Germinal center (tissue), 1 donor: Measurements from ENCODE around the gene ATAD2B.

ENCODE experiments used
- DNase-seq: peaks from one replicate; pipeline ENCODE4 v3.0.0; 2012; ENCODE audit warnings: mixed read lengths, low spot score

Gene ATAD2B

DNA sequence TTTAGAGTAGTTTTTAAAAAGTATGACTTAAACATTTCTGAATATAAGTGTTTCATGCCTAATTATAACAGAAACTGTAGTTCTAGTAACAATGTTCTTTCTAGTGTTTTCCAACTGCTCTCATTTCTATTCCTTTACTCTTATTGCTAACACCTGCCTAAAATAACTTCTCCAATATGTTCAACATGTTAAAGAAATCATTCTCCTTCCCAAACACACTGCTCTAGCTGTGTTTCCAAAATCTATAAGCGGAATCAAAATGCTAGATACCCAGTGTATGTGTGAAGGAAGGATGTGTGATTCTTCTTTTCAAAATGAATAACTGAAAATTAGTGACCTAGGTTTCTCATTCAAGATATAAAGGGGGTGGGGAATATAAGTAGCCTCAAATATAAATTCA lies 89.1 kb downstream of the ATAD2B start:
- no peak for DNase-seq

DNA sequence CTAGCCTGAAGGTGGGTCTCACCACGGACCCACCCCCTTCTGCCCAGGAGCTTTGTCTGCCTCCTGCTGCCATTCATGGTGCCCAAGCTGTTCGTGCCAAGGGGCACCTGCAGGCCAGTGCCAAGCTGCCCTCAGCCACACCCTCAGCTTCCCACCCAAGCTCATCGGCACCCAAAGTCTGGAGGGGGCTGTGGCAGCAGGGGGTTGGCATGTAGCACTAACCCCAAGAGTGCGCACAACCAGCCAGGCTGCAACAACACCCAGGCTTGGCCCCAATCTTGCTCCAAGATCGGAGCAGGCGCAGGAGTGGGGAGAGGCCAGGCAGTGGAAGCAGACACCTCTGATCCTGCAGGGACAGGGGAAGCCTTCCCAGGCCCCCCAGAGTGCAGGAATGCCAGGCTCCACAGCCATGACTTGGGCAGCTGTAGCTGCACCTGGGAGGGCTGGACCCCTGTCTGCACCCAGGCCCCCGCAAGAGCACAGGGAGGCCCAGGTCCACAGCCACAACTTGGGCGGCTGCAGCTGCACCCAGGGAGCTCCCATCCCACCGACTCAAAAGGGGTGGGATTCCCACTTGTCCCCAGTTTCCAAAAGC lies 89.9 kb downstream of the ATAD2B start:
- DNase-seq: no peak

DNA sequence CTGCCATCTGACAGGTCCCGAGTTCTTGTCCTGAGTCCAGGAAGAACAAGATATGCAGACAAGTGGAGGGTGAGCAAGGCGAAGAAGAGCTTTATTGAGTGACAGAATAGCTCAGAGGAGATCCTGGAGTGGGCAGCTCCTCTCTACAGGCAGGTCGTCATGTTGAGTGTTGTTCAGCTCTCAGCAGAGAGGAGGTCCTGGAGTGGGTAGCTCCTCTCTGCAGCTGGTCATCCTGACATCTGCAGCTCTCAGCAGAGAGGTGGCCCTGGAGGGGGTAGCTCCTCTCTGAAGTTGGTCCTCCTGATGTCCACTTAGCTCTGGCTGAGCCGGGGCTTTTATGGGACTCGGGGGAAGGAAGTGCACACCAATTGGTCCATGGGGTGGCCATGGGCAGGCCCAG lies 90.4 kb downstream of the ATAD2B start:
- no peak for DNase-seq

DNA sequence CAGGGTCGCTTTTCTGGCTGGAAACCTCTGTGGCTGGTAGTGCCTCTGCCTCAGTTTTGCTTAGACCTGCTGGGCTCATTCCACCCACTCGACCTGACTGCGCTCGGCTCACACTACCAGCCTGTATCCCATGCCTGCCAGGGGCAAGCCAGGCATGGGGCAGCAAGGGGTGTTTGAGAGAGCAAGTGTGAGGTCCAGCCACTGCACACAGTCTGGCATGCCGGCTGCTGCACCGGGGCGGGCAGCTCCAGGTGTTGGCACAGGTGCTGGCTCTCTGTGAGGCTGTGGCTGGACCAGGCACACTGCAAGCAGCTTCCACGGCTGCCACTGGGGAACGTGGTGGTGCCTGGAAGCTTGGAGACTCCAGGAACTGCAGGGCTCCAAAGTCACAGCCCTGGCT lies 90.9 kb downstream of the ATAD2B start:
- DNase-seq: no peak

DNA sequence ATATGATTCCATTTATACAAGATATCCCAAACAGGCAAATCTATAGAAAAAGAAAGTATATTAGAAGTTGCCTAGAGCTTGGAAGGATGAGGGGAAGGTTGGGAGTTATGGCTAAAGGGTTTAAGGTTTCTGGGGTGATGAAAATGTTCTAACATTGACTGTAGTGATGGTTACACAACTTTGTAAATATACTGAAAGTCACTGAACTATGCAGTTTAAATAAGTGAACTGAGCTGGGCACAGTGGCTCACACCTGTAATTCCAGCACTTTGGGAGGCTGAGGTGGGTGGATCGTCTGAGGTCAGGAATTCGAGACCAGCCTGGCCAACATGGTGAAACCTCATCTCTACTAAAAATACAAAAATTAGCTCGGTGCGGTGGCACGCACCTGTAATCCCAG lies 91.5 kb downstream of the ATAD2B start:
- no peak for DNase-seq

DNA sequence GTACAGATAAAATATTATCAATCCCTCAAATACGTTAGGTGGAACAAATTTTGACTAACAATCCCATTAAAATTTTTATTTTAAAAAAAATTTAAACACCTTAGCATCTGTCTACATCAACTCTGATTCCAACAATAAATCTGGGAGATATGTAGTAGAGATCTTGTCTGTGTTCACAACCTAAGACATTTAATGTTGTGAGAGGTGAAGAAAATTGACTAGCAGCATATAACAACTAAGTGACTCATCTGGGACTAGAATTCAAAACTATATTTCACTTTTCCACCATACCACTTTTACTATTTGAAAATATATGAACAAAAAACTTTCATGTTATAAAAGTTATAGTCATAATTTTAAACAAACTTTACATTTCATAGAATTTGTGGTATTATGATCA lies 97.9 kb downstream of the ATAD2B start:
- DNase-seq: no peak

DNA sequence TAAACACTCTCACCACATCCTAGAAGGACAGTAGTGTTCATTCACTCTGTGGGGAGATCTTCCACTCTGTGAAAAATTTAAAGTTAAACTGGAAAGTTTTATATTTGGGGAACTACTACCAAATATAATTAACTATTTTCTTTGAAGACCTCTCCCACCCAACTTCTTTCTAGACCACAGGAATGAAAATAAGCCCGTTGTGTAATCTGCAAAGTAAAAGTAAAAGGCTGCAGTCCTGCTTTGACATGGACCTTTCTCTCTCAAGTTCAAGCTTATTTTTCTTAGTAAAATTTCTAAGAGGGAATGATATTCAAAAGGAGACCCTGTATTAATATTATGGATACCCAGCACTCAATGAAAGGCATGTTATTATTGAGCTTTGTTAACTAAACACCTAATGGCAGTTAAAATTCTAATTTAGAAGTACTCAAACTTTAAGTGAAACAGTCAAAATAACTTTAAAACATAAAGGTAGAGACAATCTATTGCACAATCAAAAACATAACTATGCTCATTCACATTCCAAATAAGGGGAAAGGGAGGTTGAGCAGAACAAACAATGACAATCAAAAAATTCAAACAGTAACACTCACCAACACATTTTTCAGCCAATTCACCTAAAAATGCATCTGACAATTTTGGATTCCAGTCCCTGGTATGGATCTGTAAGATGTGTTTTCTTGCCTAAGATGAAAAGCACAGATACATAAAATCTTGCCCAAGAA lies 98.5 kb downstream of the ATAD2B start:
- DNase-seq: no peak

DNA sequence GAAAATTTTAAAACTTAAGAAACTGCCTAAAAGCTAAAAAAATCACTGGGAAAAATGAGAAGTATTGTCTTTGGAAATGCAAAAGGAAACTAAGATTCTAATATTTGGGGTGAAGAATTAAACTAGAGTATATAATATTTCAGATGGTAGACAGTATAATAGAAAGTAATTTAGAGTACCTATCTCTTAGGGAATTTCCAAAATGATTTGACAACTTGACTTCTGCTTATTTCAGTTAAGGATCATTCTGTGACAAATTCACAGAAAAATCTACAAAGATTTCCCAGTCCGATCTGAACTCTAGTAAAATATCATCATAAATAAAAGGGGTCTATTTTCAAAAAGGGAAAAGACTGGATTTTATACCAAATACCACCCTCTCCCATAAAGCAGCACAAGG lies 99.6 kb downstream of the ATAD2B start:
- no peak for DNase-seq

DNA sequence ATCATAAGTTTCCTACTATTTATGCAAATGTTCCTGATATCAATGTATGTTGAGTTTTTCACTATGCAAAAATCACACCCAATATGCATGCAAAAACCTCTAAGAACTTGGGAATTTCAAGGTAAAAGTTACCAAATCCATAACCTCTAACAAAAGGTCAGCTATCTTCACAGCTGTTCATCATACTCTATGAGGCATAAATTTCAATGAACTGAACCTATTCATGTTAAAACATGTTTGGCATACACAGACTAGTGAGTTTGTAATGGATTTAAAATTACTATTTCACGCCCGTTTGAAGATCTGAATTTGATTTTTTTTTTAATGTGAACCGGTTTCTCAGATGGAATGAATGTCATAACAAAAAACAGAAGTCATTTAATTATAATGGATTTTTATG lies 100.2 kb downstream of the ATAD2B start:
- DNase-seq: no peak

DNA sequence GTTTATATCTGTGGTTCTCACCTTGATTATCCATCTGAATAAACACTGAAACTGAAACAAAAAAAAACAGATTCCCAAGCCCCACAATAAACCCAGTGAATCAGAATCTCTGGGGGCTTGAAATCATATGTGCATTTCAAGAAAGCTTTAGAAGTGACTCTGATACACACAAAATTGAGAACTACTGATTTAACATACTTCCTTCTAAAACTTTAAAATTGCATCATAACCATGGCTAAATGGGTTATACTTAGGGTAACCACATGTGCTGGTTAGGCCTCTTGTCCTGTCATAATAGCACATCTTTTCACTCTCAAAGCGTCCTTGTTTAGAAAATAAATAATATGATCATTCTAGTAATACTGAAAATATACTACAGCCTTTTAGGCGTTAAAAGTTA lies 100.9 kb downstream of the ATAD2B start:
- DNase-seq: no peak

DNA sequence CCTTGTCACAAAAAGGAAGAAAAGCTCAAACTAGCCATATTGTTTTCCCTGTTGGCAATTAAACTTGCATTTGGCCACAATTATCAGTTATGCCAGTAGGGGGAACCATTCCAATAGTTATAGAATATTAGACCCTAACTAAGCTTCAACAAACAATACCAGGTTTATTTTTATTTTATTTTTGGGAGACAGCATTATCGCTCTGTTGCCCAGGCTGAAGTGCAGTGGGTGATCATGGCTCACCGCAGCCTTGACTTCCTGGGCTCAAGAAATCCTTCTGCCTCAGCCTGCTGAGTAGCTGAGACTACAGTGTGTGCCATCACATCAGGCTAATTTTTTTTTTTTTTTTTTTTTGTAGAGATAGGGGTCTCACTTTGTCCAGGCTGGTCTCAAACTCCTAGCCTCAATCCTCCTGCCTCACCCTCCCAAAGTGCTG lies 102.1 kb downstream of the ATAD2B start:
- peak; percentile 52 for DNase-seq

DNA sequence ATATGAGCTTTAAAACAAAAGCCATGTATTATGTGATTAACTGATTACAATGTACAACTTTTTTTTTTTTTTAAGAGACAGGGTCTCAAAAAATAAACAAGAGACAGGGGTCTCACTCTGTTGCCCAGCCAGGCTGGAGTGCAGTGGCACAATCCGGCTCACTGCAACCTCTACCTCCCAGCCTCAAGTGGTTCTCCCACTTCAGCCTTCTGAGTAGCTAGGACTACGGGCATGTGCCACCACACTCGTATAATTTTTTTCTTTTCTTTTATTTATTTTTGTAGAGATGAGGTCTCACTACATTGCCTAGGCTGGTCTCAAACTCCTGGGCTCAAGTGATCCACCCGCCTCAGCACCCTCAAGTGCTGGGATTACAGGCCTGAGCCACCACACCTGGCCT lies 103.1 kb downstream of the ATAD2B start:
- DNase-seq: no peak

DNA sequence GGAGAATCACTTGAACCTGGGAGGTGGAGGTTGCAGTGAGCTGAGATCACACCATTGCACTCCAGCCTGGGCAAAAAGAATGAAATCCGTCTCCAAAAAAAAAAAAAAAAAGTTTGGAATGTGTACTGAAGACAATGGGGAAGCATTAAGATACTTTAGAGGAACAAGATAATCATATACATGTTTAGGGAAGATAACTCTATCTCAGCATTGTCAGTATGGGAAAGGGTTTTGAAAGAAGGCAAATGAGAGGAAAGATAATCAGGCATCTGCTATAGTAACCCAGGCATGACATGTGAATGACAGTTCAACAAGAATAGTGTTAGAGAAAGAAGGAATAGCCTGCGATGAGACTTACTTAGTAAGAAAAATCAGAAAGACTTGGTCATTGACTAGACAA lies 112.0 kb downstream of the ATAD2B start:
- DNase-seq: no peak

DNA sequence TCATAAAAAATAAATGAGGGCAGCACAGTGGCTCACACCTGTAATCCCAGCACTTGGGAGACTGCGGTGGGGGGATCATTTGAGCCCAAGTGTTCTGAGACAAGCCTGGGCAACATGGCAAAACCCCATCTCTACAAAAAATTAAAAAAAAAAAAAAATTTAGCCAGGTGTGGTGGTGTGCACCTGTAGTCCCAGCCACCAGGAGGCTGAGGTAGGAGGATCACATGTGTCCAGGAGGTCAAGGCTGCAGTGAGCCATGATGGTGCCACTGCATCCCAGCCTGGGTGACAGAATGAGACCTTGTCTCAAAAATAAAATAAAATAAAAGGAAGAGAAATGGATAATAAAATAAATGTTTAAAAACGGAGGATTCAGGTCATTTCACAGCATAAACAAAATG lies 113.5 kb downstream of the ATAD2B start:
- DNase-seq: no peak

DNA sequence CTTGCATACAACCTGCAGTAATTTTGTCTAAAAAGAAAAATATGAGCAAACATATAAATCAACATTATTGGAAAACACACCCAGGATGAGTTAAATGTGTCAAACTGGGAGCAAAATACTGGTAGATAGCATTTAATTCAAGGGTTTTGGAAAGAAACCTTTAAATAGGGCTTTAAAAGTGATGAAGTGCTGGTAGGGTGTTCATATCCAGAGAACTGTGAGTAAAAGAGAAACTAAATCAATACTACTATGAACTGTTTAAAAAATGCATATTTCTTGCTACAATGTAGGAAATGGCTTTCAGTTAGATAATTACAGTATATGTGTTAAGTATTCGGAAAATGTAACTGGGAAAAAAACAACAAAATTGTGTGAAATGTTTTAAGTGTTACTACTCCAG lies 117.8 kb downstream of the ATAD2B start:
- DNase-seq: no peak

DNA sequence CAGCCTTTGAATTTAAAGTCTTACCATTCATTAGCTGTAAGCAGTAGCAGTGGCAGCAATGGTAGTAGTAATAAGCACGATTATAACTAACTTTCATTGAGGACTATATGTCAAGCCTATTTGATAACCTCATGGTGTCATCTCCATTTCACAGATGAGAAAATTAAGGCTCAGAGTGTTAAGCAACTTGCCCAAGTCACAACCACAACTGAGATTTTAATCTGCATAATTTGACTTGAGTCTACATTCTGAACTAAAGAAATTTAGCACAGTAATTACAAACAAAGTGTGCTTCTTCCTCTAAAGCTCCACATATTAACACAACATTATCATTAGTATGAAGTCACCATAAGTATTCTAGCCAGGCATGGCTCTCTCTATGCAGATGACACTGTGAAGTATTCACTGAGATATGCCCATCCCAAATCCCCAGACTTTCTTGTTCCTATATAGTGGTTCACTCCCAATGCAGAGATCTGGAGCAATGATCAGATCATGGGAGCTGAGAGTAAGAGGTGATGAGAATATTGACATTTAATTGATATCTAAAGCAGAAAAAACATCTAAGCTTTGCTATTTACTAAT lies 120.2 kb downstream of the ATAD2B start:
- no peak for DNase-seq

DNA sequence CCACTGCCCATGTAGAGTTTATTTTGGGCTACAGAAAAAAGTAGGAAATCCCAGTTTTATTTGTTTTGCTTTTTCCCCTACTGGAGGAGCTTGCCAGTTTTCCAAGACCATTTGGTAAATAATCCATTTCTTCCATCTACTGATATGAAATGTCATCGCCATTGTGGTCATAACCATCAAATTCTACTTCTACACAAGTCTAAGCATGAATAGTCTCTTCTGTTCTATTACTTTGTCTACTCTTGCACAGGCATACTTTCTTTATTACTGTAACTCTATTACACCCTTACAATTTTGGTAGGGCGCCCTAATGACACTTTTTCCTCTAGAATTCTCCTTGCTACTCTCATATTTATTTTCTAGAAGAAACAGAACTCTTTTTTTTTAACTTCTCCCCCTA lies 120.7 kb downstream of the ATAD2B start:
- no peak for DNase-seq

DNA sequence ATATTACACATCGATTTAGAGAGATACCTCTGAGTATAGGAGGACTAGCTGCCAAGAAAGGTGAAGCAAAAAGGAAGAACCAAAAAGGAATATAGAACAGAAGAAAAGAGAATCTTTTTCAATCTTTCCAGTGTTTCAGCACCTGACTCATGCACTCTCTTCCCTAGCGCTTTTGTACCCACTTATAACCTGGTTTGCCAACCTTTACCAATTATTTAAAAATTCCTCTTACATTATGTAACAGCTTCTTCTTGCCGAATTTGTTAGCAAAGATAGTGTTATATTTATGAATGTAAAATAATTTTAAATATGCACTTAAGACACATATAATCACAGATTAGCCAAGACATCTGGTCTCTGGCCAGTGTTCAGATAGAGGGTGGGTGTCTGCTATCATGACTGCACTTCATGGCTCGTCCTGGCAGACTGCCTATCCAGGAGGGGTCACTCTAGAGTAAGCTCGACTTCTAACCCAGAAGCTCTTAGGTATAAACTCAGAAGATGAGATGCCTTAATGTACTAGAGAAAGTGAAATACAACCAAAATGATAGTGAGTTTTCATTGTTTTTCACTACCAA lies 122.9 kb downstream of the ATAD2B start:
- peak; percentile 7 for DNase-seq

DNA sequence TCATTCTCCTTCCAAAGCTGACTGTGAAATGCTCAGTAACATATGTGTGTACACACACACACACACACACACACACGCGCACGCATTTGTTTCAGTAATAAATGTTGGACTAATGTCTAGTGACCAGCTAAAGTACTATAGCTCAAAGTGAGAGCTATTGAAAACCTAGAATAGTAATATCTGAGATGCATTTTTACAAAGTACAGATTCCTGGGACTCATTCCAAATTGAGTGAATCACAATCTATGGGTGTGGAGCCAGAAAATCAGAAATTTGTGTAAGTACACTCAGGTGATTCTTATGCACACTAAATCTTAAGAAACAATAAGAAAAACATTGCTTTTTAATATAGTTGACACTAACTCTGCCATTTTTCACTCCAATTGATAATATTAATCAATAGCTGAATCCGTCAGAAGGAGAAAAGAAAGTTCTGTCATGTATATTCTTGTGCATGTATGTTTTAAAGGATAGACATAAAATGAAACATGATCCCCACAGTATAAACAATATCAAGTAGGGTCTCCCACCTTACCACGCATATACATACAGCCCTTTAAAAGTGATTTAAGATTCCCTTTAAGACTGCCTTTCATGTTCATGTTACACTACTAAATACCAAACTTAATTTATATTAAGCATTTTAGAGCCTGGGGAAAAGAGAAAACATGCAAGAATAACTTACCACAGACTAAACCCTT lies 123.5 kb downstream of the ATAD2B start:
- DNase-seq: no peak

DNA sequence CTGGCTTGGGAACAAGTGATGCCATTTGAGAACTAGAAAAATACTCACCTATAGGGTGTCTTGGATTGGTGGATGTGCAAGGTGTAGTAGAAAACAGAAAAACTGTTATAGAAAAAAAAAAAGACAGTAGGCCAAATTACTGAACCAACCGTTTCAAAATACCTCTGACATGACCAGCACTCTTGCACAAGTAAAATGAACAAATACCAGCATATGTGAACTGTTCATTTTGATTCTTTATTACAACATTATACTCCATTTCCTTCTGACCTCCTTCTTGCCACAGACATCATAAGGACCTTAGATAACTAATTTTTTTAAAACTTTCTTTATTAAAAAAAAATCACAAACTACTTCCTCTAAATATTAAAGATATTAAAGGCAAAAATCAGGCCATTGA lies 125.5 kb downstream of the ATAD2B start:
- no peak for DNase-seq

DNA sequence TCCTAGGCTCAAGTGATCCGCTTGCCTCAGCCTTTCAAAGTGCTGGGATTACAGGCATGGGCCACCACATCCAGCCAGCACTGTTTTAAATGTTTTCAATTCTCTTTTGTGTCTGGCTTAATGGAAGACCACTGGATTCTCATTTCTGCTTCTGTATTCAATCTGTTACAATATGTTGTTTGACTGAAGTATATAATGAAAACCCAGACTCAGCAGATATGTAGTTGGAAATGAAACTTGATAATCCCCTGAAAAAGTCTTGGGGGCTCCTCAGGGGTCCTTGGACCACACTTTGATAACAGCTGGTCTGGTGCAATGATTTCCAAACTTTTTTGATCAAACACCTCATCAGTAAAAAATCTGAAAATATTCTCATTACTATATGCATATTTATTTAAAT lies 132.7 kb downstream of the ATAD2B start:
- no peak for DNase-seq

DNA sequence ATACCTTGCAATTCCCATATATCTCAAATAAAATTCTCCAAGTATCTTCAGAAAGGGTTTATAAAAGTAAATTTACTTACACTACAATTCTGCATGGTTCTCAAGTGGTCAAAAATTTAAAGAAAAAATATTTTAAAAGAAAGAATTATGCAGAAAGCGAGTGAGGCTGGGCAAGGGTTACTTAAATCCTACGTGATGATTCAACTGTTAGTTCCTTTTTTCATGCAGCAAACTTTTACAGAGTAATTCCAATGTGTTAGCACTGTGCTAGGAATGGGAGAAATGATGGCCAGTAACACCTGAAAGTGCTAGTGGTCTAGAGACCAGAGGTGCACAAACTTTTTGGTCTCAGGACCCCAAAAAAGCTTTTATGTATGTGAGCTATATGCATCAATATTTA lies 133.4 kb downstream of the ATAD2B start:
- DNase-seq: no peak

DNA sequence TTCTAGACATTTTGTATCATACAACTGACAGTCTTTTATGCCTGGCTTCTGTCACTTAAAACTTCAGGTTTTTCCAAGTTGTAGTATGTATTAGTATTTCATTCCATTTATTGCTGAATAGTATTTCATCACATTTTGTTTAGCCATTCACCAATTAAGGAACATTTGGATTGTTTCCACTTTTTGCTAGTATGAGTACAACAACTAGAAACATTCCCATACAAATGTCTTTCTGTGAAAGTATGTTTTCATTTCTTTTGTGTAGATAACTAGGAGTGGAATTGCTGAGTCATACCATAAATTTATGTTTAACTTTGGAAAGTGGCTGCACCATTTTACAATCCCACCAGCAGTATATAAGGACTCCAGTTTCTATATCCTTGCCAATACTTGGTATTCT lies 135.9 kb downstream of the ATAD2B start:
- no peak for DNase-seq
